ENCODE measurements around the gene GRIA1.

DNA sequence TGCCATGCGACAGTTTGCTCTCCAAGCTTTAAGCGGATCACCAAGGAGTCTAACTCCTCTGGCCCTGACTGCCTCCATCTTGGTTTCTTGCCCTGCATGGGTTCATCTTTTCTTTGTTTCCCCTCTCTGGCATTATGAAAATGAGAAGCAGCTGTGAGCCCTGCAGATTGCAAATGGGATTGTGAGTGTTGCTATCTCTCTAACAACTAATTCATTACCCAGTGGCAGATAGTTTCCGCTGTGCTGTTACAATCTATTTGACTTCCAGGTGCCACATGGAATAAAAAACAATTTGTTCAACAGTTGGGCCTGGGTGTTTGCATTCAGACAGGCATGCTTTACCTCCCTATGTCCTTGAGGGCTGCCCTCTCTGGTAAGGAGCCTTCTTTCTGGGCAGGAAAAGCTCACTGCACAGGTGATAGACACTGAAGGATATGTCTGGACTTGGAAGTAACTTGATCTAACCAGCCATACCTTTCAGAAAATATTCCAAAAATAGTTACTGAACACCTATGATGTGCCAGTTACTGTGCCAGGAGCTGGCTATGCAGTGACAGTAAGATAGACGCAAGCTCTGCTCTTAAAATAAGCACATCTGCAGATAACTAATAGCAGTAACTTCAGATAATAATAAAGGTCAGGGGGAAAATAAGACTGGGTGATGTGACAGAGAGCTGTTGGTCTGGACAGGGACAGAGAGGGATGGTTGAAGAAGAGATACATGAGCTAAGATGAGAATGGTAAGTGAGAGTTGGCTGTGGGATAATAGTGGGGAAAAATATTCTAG, 40.1 kb downstream of the GRIA1 start:
- TF ChIP-seq, protein P1, sequence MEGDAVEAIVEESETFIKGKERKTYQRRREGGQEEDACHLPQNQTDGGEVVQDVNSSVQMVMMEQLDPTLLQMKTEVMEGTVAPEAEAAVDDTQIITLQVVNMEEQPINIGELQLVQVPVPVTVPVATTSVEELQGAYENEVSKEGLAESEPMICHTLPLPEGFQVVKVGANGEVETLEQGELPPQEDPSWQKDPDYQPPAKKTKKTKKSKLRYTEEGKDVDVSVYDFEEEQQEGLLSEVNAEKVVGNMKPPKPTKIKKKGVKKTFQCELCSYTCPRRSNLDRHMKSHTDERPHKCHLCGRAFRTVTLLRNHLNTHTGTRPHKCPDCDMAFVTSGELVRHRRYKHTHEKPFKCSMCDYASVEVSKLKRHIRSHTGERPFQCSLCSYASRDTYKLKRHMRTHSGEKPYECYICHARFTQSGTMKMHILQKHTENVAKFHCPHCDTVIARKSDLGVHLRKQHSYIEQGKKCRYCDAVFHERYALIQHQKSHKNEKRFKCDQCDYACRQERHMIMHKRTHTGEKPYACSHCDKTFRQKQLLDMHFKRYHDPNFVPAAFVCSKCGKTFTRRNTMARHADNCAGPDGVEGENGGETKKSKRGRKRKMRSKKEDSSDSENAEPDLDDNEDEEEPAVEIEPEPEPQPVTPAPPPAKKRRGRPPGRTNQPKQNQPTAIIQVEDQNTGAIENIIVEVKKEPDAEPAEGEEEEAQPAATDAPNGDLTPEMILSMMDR (IDR thresholded peaks at IDR 0.05; ENCODE audit: low read length), result no peak
- no peak for TF ChIP-seq EZH2 (optimal IDR thresholded peaks at IDR 0.05; ENCODE audit: low read depth, low read length)
- no peak for TF ChIP-seq EZH2phosphoT487 (IDR thresholded peaks at IDR 0.05; ENCODE audit: low read length)

All from MM.1S (cell line).